ENCODE data around the gene TXNL4A.

DNA sequence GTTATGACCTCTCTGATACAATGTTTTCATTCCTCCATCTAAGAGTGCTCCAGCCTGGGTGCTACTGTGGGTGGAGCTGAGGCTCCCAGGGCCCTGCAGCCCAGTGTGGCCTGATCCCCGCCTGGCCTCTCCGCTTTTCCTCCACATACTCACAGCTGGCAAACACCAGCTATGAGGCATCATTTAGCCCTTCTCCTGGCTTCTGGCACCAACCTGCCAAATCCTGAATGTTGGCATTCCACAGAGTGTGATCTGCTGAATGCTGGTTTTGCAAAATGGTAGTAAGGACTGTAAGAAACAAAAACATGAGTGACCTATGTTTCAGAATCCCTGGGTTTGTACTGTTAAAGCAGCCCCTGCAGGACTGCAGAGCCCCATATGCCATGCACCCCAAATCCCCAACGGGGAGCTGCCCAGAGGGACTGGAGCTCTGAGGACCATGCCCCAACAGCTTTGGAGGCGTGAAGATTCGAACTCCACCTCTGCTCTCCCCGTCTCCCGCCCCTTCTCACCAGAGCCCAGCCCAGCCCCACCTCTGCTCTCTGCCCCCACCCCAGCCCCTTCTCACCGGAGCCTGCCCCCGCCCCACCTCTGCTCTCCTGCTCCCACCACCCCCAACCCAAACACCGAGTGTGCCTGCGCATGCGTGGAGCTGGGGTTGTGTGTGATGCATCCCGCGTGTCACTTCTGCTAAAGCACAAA lies 41.2 kb downstream of the TXNL4A start:
- no peak for TF ChIP-seq EZH2phosphoT487 (IDR thresholded peaks at IDR 0.05)
- TF ChIP-seq, protein P1, sequence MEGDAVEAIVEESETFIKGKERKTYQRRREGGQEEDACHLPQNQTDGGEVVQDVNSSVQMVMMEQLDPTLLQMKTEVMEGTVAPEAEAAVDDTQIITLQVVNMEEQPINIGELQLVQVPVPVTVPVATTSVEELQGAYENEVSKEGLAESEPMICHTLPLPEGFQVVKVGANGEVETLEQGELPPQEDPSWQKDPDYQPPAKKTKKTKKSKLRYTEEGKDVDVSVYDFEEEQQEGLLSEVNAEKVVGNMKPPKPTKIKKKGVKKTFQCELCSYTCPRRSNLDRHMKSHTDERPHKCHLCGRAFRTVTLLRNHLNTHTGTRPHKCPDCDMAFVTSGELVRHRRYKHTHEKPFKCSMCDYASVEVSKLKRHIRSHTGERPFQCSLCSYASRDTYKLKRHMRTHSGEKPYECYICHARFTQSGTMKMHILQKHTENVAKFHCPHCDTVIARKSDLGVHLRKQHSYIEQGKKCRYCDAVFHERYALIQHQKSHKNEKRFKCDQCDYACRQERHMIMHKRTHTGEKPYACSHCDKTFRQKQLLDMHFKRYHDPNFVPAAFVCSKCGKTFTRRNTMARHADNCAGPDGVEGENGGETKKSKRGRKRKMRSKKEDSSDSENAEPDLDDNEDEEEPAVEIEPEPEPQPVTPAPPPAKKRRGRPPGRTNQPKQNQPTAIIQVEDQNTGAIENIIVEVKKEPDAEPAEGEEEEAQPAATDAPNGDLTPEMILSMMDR (IDR thresholded peaks at IDR 0.05) = no peak
- no peak for TF ChIP-seq EZH2 (IDR thresholded peaks at IDR 0.05)
